T-helper 2 cell treated with Interferon-gamma antibody and Interleukin-4, amounts not matched to agents 5 μg/mL and 100 μg/mL, for 36 hours (primary cell): Measurements from ENCODE around the gene ADARB2.

ENCODE experiments used
- DNase-seq: peaks from one replicate; pipeline ENCODE4 v3.0.0; 2021; ENCODE audit warnings: low spot score
- H3K27ac Mint-ChIP-seq: one replicate; pipeline ENCODE4 v1.8.0; 2021; ENCODE audit warnings: mild to moderate bottlenecking, mixed read lengths
- H3K27me3 Mint-ChIP-seq: one replicate; pipeline ENCODE4 v1.8.0; 2021; ENCODE audit warnings: low read depth, mixed read lengths
- H3K36me3 Mint-ChIP-seq: one replicate; pipeline ENCODE4 v1.8.0; 2021; ENCODE audit warnings: low read depth, mixed read lengths
- H3K4me1 Mint-ChIP-seq: one replicate; pipeline ENCODE4 v1.8.0; 2021; ENCODE audit warnings: low read depth, mixed read lengths
- H3K4me3 Mint-ChIP-seq: one replicate; pipeline ENCODE4 v1.8.0; 2022; ENCODE audit warnings: mild to moderate bottlenecking, moderate library complexity, mixed read lengths
- H3K9me3 Mint-ChIP-seq: one replicate; pipeline ENCODE4 v1.8.0; 2021; ENCODE audit warnings: mixed read lengths

ADARB2 gene

GRCh38 chr10:1366811-1367425 lies 370.4 kb downstream of the ADARB2 start:
- Mint-ChIP-seq H3K9me3 (no peaks in the 10 kb centered on the region), H3K4me1 (no peaks in the 10 kb centered on the region), H3K4me3 (no peak overlapping the region), H3K27ac (no peak overlapping the region), H3K27me3 (peaks cover 20% of the 10 kb centered on the region), H3K36me3 (no peaks in the 10 kb centered on the region)
- no peak for DNase-seq

DNA sequence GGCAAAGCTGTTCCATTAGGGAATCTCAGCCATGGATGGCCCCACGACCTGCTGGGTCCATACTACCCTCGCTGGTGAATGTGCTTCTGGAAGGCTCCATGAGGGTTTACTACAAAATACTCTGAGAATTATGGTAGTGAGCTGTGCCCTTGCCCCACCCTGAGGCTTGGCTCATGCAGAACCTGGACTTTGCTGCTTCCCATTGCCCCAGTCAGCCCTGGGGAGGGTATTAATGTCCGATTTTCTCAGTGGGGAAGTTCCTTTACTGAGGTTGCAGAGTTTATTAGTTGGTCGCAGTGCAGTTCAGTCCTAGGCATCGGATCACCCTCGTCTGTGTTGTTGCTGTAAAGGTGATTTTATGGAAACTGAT lies 371.0 kb downstream of the ADARB2 start:
- no peaks in the 10 kb centered on the region for H3K36me3 Mint-ChIP-seq
- H3K9me3 Mint-ChIP-seq, result no peaks in the 10 kb centered on the region
- peaks cover 21% of the 10 kb centered on the region for H3K27me3 Mint-ChIP-seq
- H3K4me3 Mint-ChIP-seq, result no peak overlapping the region
- DNase-seq, result no peak
- H3K4me1 Mint-ChIP-seq, result no peaks in the 10 kb centered on the region
- no peak overlapping the region for H3K27ac Mint-ChIP-seq

GRCh38 chr10:1365540-1366321 lies 371.6 kb downstream of the ADARB2 start:
- H3K9me3 Mint-ChIP-seq, result no peaks in the 10 kb centered on the region
- H3K27me3 Mint-ChIP-seq, result peaks cover 24% of the 10 kb centered on the region
- H3K36me3 Mint-ChIP-seq, result no peaks in the 10 kb centered on the region
- H3K4me3 Mint-ChIP-seq, result no peak overlapping the region
- no peak overlapping the region for H3K27ac Mint-ChIP-seq
- H3K4me1 Mint-ChIP-seq, result no peaks in the 10 kb centered on the region
- DNase-seq, result no peak

DNA sequence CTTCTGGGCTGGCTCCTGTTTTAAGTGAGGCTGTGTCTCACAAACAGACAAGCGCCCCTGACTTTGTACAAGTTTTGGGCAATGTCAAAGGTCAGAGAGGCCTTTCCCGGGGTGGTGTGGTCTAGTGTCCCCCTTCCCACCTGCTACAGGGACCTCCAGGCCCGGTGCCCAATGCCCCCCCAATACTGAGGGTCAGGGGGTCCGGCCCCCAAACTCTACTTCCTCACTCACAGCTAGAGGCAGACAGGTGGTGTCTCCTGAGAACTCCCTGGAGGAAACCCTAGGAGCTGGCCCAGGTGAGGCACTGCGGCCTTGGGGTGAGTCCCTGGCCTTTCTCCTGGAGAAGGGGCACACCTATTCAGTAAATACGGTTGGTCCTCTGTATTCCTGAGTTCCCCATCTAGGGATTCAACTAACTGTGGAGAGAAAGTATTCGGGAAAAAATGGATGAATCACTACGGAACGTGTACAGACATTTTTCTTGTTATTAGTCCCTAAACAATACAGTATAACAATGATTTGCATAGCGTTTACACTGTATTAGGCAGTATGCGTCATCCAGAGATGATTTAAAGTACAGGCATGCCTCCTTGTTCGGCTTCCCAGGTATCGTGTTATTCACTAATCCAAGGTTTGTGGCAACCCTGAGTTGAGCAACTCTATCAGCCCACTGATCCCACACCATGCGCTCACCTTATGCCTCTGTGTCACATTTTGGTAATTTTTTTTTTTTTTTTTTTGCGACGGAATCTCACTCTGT lies 373.0 kb downstream of the ADARB2 start:
- Mint-ChIP-seq H3K9me3 (no peaks in the 10 kb centered on the region), H3K4me3 (no peak overlapping the region), H3K27ac (no peak overlapping the region), H3K4me1 (peaks cover 6% of the 10 kb centered on the region), H3K27me3 (peaks cover 22% of the 10 kb centered on the region), H3K36me3 (no peaks in the 10 kb centered on the region)
- DNase-seq, result no peak

GRCh38 chr10:1363446-1364121 lies 373.7 kb downstream of the ADARB2 start:
- no peaks in the 10 kb centered on the region for H3K36me3 Mint-ChIP-seq
- H3K27ac Mint-ChIP-seq, result no peak overlapping the region
- peaks cover 25% of the 10 kb centered on the region for H3K27me3 Mint-ChIP-seq
- peaks cover 12% of the 10 kb centered on the region for H3K4me1 Mint-ChIP-seq
- no peak for DNase-seq
- no peak overlapping the region for H3K4me3 Mint-ChIP-seq
- no peaks in the 10 kb centered on the region for H3K9me3 Mint-ChIP-seq

DNA sequence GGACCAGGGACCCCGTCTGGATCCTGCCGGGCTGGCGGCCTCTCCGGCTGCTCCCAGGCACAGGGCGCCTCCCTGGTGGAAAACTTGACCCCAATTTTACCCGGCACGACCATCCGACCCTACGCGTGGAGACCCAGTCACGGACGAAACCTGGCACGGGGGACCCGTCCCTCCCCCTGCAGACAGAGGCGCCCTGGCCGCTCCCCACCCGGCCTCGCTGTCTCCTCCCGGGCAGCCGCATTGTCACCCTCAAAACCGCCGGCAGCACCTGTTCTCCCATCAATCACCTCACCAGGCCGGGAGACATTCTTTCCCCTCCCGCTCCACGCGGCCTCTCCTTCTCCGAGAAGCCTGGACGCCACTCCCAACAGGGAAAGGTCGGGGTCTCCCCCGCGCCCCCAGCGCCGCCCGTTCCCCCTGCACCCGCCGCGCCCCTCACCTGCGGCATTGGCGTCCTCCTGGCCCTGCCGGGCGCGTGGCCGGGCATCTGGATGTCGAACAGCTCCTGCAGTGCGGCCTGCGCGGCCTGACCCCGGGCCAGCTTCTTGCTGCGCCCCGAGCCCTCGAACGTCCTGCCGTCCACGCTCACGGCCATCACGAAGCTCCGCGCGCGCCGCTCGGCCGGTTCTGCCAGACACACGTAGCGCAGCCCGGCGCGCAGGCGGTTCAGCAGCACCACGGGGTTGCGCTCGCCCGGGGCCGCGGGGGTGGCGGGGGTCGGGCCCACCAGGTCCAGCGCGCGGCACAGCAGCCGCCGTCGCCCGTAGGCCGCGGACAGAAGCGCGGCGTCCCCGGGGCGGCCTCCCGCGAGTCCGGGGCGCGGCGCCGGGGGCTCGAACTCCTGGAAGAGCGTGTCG lies 374.5 kb downstream of the ADARB2 start:
- Mint-ChIP-seq H3K27me3 (peaks cover 28% of the 10 kb centered on the region), H3K27ac (no peak overlapping the region)

DNA sequence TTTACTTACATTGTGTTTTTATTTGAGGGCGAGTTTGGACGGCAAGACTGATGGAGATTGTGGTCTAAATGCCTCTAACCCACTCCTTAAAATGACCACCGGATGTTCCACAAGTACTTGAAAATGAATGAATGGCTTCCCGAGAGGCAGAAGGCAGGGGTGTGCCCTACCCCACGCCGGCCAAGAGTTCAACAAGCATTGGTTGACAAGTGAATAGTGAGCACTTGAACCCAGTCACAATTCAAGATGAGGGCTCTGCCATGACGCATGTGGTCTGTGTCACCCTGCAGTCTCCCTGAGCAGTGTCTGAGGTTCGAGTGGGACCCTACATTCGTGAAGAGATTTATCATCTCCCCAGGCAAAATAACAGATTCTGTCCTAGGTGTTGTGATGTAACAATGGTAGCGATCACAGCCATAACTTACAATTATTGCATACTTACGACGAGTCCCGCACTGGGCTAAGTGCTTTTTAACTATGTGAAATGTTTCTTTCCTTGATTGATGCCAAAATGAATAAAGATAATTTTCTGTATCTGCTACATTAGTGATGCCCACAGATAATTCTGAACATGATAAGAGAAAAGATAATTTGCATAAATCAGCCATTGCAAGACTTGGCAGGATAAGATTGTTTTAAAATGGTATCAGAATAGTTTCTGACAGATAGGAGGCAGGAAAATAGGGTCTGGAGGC lies 375.8 kb downstream of the ADARB2 start:
- H3K4me1 Mint-ChIP-seq, result peaks cover 14% of the 10 kb centered on the region
- H3K27ac Mint-ChIP-seq, result no peak overlapping the region
- no peak overlapping the region for H3K4me3 Mint-ChIP-seq
- no peaks in the 10 kb centered on the region for H3K36me3 Mint-ChIP-seq
- no peak for DNase-seq
- peaks cover 30% of the 10 kb centered on the region for H3K27me3 Mint-ChIP-seq
- no peaks in the 10 kb centered on the region for H3K9me3 Mint-ChIP-seq

More for the DNA sequence above, 374.5 kb downstream of the ADARB2 start:
- H3K36me3 Mint-ChIP-seq, result no peaks in the 10 kb centered on the region
- no peak for DNase-seq
- H3K9me3 Mint-ChIP-seq, result no peaks in the 10 kb centered on the region
- H3K4me3 Mint-ChIP-seq, result no peak overlapping the region
- H3K4me1 Mint-ChIP-seq, result peaks cover 13% of the 10 kb centered on the region

DNA sequence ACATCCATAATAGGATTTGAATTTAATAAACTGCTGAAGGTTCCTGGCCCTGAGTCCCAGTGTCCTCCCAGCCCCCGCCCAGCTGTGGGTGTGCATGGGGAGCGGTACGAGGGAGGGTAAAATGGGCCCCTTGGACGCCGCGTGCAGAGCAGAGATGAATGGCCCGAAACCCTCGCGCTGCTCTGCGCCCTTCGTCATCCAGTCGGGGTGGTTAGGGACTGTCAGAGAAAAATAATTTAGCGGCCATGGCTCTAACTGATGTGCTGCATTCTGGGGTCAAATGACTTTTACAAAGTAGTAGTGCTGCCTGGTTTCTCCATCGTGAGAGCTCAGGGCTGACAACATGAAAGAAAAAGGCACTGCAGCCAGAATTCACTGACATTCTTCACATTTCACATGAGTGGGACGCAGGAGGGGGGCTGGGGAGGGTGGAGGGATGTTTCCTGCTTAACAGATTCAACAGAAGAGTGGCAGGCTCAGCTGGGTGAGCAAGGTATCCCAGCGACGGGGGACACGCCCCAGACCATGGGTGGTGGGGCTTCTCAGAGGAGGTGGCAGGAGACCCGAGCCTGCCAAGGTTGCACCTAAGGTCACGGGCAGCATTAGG lies 376.7 kb downstream of the ADARB2 start:
- H3K4me3 Mint-ChIP-seq, result no peak overlapping the region
- no peaks in the 10 kb centered on the region for H3K36me3 Mint-ChIP-seq
- peaks cover 29% of the 10 kb centered on the region for H3K27me3 Mint-ChIP-seq
- no peak overlapping the region for H3K27ac Mint-ChIP-seq
- no peaks in the 10 kb centered on the region for H3K9me3 Mint-ChIP-seq
- DNase-seq, result no peak
- peaks cover 14% of the 10 kb centered on the region for H3K4me1 Mint-ChIP-seq

DNA sequence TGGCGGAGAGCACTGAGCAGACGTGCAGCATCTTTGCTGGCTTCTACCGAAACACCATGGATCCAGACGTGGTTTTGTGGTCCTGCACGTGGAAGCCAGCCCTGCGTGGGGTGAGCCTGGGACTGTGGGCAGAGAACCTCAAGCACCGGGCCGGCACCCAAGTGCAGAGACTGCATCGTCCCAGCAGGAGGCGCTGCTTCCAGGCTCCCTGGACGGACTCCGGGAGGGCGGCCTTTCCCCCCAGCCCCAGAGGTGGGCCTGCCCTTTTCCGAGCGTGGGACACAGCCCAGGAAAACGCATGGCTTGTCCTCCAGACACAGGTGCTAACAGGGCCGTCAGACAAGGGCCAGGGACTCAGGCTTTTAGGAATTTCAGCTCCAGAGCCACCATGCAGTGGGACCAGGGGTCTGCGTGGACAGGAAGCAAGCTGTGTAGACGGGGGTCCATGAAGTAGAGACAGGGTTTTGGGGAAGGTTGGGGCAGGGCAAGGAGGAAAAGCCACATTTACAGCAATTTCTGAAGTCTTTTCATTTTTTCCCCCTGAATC lies 377.2 kb downstream of the ADARB2 start:
- DNase-seq, result no peak
- no peaks in the 10 kb centered on the region for H3K36me3 Mint-ChIP-seq

GRCh38 chr10:1359626-1359955 lies 377.7 kb downstream of the ADARB2 start:
- no peaks in the 10 kb centered on the region for H3K9me3 Mint-ChIP-seq
- DNase-seq, result no peak
- peaks cover 24% of the 10 kb centered on the region for H3K27me3 Mint-ChIP-seq
- peak overlapping the region; percentile 8 for H3K4me3 Mint-ChIP-seq
- peaks cover 14% of the 10 kb centered on the region for H3K4me1 Mint-ChIP-seq
- H3K36me3 Mint-ChIP-seq, result no peaks in the 10 kb centered on the region
- H3K27ac Mint-ChIP-seq, result no peak overlapping the region

More for the DNA sequence above, 377.2 kb downstream of the ADARB2 start:
- peaks cover 14% of the 10 kb centered on the region for H3K4me1 Mint-ChIP-seq
- H3K27me3 Mint-ChIP-seq, result peaks cover 26% of the 10 kb centered on the region
- H3K4me3 Mint-ChIP-seq, result no peak overlapping the region
- no peak overlapping the region for H3K27ac Mint-ChIP-seq
- H3K9me3 Mint-ChIP-seq, result no peaks in the 10 kb centered on the region

GRCh38 chr10:1358860-1359625 lies 378.3 kb downstream of the ADARB2 start:
- H3K9me3 Mint-ChIP-seq, result no peaks in the 10 kb centered on the region
- H3K27ac Mint-ChIP-seq, result no peak overlapping the region
- H3K4me3 Mint-ChIP-seq, result peak overlapping the region; percentile 8
- no peaks in the 10 kb centered on the region for H3K36me3 Mint-ChIP-seq
- H3K4me1 Mint-ChIP-seq, result peaks cover 14% of the 10 kb centered on the region
- peak; percentile 47 for DNase-seq
- H3K27me3 Mint-ChIP-seq, result peaks cover 24% of the 10 kb centered on the region

DNA sequence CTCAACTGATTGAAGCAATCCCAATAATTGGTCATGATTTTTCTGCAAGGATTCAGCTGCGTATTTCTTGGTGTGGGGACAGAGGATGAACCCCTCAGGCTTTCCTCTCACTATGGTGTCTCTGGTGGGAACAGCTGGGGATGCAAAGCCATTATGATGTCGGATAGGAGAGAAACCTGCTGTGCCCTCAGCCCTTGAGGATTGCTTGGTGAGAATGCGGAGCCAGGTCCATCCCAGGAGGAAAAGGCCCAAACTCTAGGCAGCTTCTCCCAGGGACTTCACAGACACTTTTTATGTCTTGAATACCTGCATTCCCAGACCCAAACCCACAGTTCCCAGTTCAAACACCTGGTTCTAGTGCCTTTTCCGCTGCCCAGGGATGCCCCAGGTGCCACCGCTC lies 379.2 kb downstream of the ADARB2 start:
- Mint-ChIP-seq H3K9me3 (no peaks in the 10 kb centered on the region), H3K36me3 (no peaks in the 10 kb centered on the region), H3K4me3 (no peak overlapping the region), H3K4me1 (peaks cover 14% of the 10 kb centered on the region), H3K27ac (no peak overlapping the region), H3K27me3 (peaks cover 24% of the 10 kb centered on the region)
- DNase-seq, result no peak
